HG03520 (cell line): ENCODE measurements around the gene DBF4B.

Source experiments
- ATAC-seq: cut with Tn5 transposase; IDR thresholded peaks from one replicate; pipeline ENCODE4 v1.9.1; 2021; ENCODE audit warnings: mild to moderate bottlenecking, moderate library complexity; ENCODE audit not compliant: unreplicated experiment

DBF4B gene

DNA sequence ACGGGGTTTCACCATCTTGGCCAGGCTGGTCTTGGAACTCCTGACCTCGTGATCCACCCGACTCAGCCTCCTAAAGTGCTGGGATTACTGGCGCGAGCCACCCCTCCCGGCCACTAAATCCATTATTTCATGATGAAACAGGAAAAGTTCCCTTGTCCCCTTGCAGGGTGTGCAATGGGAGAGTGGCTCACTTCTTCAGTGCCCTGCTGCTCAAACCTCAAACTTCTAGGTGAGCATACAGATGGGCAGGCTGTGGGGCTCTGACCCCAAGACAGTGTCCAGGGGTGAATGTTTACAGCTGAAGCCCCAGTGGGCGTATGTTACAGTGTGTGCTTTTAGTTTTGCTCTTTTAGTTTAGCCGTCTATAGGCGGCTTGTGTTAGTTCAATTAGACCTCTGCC is 87.0 kb downstream of the DBF4B start:
- ATAC-seq, result no peak

DNA sequence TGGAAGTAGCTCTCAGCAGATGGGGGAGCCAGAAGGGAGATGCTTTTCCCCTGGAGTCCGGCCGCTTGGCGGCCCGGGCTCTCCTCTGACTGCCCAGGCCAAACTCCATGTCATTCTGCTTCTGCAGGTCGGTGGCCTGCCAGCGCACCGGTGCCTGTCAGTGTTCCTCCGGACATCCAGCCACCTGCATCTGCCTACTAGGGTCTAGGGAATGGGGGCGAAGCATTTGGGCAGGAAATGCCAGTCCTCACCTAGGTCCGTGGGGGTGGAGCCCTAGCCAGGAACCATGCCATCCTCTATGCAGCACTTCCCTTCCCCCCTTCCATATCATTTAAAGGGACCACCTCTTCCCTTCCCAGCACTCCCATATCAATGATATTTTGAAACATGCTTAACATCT is 87.5 kb downstream of the DBF4B start:
- no peak for ATAC-seq

DNA sequence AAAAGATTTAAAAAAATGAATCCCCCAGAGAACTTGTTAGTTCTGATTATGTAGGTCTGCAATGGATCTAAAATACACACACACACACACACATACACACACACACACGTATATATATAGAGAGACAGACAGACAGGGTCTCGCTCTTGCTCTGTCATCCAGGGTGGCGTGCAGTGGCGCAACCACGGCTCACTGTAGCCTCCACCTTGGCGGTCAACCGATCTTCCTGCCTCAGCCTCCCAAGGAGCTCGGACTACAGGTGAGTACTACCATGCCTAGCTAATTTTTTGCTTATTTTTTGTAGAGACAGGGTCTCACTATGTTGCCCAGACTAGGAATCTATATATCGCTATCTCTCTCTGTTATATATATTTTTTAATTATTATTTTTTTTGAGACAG is 88.3 kb downstream of the DBF4B start:
- no peak for ATAC-seq

- no peak for ATAC-seq
Measured at GRCh38 chr17:44797802-44798201, 89.3 kb downstream of the DBF4B start.

DNA sequence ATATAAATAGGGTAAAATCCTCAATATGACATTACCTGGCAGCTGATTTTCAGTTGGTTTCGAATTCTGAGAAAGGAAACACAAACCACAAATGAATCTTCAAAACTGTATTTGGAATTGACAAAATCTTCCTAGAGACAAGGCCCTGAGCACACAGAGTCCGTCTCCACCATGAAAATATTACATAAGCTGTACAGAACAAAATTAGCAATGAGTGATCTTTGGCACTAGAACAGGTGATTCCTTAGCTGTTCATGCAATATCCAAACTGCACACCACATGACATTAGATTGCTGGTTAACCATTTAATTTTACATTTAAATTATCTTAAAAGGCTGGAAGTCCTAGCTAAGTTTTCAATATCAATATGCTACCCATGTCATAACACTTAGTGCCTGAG is 89.9 kb downstream of the DBF4B start:
- ATAC-seq, result no peak
